WTC11 (cell line): Measurements from ENCODE around the gene APOE. TPM values are rescaled to one million over a fixed set of nuclear protein-coding genes. Genes with fewer than 3 reads are reported as not detected.

Source experiments
- ELF4 ChIP-seq: sonication (generic); formaldehyde crosslinking; IDR thresholded peaks from 2 replicates; pipeline ENCODE4 v1.8.1; 2022; ENCODE audit warnings: low read depth, mild to moderate bottlenecking, moderate library complexity, missing genetic modification reagents
- ESRRA ChIP-seq: sonication (generic); formaldehyde crosslinking; IDR thresholded peaks from 2 replicates; pipeline ENCODE4 v1.8.1; 2022; ENCODE audit warnings: mild to moderate bottlenecking, missing genetic modification reagents, borderline replicate concordance
- GTF2I ChIP-seq: fragments of 250-450 bp; sonication (Bioruptor Pico); conservative IDR thresholded peaks from 2 replicates; pipeline ENCODE4 v1.4.0; 2021; ENCODE audit warnings: mild to moderate bottlenecking
- NFATC4 ChIP-seq: fragments of 250-450 bp; sonication (Bioruptor Pico); IDR thresholded peaks from 2 replicates; pipeline ENCODE4 v1.9.0; 2021; ENCODE audit warnings: mild to moderate bottlenecking
- STAT6 ChIP-seq: sonication (generic); formaldehyde crosslinking; conservative IDR thresholded peaks from 2 replicates; pipeline ENCODE4 v1.8.1; 2023; ENCODE audit warnings: mild to moderate bottlenecking, low read depth, missing genetic modification reagents, moderate library complexity
- TEAD1 ChIP-seq: sonication (generic); formaldehyde crosslinking; IDR thresholded peaks from 2 replicates; pipeline ENCODE4 v1.8.0; 2022; ENCODE audit warnings: mild to moderate bottlenecking, missing genetic modification reagents
- ZBTB21 ChIP-seq: sonication (generic); formaldehyde crosslinking; IDR thresholded peaks from 2 replicates; pipeline ENCODE4 v1.8.1; 2023; ENCODE audit warnings: mild to moderate bottlenecking, missing genetic modification reagents, borderline replicate concordance
- ZNF121 ChIP-seq: sonication (generic); formaldehyde crosslinking; IDR thresholded peaks from 2 replicates; pipeline ENCODE4 v1.8.0; 2023; ENCODE audit warnings: missing genetic modification reagents
- ZNF263 ChIP-seq: sonication (generic); formaldehyde crosslinking; IDR thresholded peaks from 2 replicates; pipeline ENCODE4 v1.8.1; 2022; ENCODE audit warnings: low read depth, mild to moderate bottlenecking, moderate library complexity, missing genetic modification reagents
- ZNF281 ChIP-seq: sonication (generic); formaldehyde crosslinking; IDR thresholded peaks from 2 replicates; pipeline ENCODE4 v1.8.0; 2023; ENCODE audit warnings: mild to moderate bottlenecking, missing genetic modification reagents
- ZNF532 ChIP-seq: fragments of 250-450 bp; sonication (Bioruptor Pico); IDR thresholded peaks from 2 replicates; pipeline ENCODE4 v1.9.0; 2021; ENCODE audit warnings: mild to moderate bottlenecking, borderline replicate concordance
- total RNA-seq: library from RNA; stranded (reverse); gene quantifications from 3 replicates; pipeline ENCODE4 v1.2.3, GENCODE V29; 2021
- TF ChIP-seq, protein P1 (sequence below): sonication (generic); formaldehyde crosslinking; IDR thresholded peaks from 2 replicates; pipeline ENCODE4 v1.8.1; 2023; ENCODE audit warnings: mild to moderate bottlenecking, missing genetic modification reagents, borderline replicate concordance
- TF ChIP-seq, protein P2 (sequence below): fragments of 250-450 bp; sonication (Bioruptor Pico); IDR thresholded peaks from 2 replicates; pipeline ENCODE4 v1.9.0; 2021; ENCODE audit warnings: mild to moderate bottlenecking

Gene APOE
- total RNA-seq, 1 experiment from 2014 or later, result 824 TPM

DNA sequence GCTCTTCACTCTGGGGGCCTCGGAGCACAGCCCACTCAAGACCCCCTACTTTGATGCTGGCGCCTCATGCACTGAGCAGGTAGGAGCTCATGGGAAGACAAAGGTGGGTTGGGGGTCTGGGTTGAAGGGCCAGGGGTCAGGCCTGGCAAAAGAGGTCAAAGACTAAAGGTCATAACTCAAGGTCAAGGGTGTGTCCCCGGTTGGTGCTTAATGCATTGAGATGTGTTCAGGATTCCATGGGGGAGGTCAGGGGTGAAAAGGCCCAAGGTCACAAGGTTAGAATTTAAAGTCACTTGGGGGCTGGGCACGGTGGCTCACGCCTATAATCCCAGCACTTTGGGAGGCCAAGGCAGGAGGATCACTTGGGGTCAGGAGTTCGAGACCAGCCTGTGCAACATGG is 19.5 kb upstream of the APOE start (continued):
- TF ChIP-seq ZNF281, result no peak
- no peak for TF ChIP-seq TEAD1 (CRISPR knock-in tag)
- no peak for TF ChIP-seq ELF4 (CRISPR knock-in tag)
- no peak for TF ChIP-seq ZNF532 (CRISPR knock-in tag)
- no peak for TF ChIP-seq NFATC4 (CRISPR knock-in tag)
- TF ChIP-seq STAT6 (CRISPR knock-in tag), result no peak
- no peak for TF ChIP-seq GTF2I (CRISPR knock-in tag)
- no peak for TF ChIP-seq ZBTB21 (CRISPR knock-in tag)
- TF ChIP-seq, protein P1, sequence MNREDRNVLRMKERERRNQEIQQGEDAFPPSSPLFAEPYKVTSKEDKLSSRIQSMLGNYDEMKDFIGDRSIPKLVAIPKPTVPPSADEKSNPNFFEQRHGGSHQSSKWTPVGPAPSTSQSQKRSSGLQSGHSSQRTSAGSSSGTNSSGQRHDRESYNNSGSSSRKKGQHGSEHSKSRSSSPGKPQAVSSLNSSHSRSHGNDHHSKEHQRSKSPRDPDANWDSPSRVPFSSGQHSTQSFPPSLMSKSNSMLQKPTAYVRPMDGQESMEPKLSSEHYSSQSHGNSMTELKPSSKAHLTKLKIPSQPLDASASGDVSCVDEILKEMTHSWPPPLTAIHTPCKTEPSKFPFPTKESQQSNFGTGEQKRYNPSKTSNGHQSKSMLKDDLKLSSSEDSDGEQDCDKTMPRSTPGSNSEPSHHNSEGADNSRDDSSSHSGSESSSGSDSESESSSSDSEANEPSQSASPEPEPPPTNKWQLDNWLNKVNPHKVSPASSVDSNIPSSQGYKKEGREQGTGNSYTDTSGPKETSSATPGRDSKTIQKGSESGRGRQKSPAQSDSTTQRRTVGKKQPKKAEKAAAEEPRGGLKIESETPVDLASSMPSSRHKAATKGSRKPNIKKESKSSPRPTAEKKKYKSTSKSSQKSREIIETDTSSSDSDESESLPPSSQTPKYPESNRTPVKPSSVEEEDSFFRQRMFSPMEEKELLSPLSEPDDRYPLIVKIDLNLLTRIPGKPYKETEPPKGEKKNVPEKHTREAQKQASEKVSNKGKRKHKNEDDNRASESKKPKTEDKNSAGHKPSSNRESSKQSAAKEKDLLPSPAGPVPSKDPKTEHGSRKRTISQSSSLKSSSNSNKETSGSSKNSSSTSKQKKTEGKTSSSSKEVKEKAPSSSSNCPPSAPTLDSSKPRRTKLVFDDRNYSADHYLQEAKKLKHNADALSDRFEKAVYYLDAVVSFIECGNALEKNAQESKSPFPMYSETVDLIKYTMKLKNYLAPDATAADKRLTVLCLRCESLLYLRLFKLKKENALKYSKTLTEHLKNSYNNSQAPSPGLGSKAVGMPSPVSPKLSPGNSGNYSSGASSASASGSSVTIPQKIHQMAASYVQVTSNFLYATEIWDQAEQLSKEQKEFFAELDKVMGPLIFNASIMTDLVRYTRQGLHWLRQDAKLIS (CRISPR knock-in tag), result no peak
- no peak for TF ChIP-seq ZNF121
- TF ChIP-seq ZNF263, result no peak
- no peak for TF ChIP-seq ESRRA (CRISPR knock-in tag)
- TF ChIP-seq, protein P2, sequence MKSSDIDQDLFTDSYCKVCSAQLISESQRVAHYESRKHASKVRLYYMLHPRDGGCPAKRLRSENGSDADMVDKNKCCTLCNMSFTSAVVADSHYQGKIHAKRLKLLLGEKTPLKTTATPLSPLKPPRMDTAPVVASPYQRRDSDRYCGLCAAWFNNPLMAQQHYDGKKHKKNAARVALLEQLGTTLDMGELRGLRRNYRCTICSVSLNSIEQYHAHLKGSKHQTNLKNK (CRISPR knock-in tag), result no peak
- TF ChIP-seq, all 79 proteins: peak for 0
